ENCODE measurements around the gene C1QTNF3.
"Not testable (repeated sequence)": the region's sequence is repeated elsewhere in the genome, so short reads cannot be mapped to it uniquely, and the experiment has no call there.

Gene C1QTNF3

GRCh38 chr5:34017254-34017653 is 25.8 kb downstream of the C1QTNF3 start:
- no peak for DNase-seq

DNA sequence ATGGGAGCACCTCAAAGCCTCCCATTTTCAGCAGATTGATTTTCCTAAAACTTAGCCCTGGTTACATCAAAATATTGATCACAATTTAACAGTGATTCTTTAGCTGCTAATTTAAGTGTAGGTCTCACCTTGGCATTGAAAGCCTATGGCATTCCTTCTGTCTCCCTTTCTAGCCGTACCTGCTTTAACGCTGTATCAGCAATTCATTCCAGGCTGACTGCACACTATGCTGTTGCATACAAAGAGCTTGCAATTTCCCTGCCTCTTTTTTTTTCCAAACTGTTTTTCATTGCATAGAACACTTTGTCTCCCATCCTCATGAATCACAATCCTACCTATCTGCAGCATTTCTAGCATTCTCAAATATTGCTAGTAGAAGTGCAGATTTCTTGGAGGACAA is 26.3 kb downstream of the C1QTNF3 start:
- DNase-seq, result no peak

- DNase-seq, result no peak
Measured at GRCh38 chr5:34016222-34016621, 26.8 kb downstream of the C1QTNF3 start.

- no peak for DNase-seq
Measured at GRCh38 chr5:34015120-34015822, 27.7 kb downstream of the C1QTNF3 start.

DNA sequence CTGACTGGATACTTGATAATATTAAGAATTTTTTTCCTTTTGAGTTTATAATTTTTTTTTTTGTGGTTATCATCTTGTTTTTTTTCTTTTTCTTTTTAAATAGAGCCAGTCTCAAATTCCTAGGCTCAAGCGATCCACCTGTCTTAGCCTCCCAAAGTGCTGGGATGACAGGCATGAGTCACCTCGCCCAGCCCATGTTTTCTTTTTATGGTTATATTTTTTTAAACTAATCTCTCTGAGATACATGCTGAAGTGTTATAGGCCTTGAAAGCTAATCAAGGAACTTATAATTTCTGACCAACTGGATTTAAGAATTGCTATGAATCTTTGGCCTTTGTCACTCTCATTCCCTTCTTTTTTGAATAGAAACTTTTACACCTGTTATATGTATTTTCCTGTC is 28.4 kb downstream of the C1QTNF3 start:
- no peak for DNase-seq

DNA sequence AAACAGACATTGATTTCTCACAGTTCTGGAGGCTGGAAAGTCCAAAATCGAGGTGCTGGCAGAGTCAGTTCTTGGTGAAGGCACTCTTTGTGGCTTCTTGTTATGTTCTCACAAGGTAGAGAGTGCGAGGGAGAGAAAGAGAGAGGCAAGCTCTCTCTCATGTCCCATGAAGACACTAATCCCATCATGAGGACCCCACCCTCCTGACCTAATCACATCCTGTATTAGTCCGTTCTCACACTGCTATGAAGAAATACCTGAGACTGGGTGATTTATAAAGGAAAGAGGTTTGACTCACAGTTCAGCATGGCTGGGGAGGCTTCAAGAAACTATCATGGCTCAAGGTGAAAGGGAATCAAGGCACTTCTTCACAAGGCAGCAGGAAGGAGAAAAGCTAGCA is 29.5 kb downstream of the C1QTNF3 start:
- no peak for DNase-seq

- DNase-seq, result peak; percentile 63
Measured at GRCh38 chr5:34012791-34013190, 30.2 kb downstream of the C1QTNF3 start.

GRCh38 chr5:34011536-34011935 is 31.5 kb downstream of the C1QTNF3 start:
- DNase-seq, result no peak

DNA sequence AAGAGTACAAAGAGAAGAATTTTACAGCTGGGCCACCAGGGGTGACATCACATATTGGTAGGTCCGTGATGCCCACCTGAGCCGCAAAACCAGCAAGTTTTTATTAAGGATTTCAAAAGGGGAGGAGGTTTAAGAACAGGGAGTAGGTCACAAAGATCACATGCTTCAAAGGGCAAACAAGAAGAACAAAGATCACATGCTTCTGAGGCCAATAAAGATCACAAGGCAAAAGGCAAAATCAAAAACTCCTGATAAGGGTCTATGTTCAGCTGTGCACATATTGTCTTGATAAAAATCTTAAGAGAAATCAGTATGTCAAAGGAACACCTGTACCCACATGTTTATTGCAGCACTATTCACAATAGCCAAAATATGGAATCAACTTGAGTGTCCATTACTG is 32.9 kb downstream of the C1QTNF3 start:
- not testable (repeated sequence) for DNase-seq

- DNase-seq, result no peak
Measured at GRCh38 chr5:34009610-34010009, 33.4 kb downstream of the C1QTNF3 start.

DNA sequence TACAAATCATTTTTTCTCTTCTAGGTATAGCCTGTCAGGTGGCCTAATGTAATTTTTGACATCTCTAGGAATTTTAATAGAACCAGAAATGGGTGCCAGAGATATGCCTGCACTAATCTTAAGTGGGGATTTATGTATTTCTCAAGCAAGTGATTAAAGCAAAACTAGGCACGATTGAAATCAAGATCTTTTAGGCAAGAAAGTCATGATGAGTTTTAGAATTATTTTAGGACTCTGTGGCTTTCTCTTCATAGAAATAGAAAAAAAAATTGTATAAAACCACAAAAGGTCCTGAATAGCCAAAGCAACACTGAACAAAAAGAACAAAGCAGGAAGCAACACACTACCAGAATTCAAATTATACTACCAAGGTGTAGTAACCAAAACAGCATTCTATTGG is 34.2 kb downstream of the C1QTNF3 start:
- no peak for DNase-seq

- DNase-seq, result peak; percentile 92
Measured at GRCh38 chr5:34007621-34008600, 35.1 kb downstream of the C1QTNF3 start, which contains the start of gene AMACR. TSS of gene AMACR (minus strand) at chr5:34008050. CDS start at chr5:34008019, 31 bp downstream.

DNA sequence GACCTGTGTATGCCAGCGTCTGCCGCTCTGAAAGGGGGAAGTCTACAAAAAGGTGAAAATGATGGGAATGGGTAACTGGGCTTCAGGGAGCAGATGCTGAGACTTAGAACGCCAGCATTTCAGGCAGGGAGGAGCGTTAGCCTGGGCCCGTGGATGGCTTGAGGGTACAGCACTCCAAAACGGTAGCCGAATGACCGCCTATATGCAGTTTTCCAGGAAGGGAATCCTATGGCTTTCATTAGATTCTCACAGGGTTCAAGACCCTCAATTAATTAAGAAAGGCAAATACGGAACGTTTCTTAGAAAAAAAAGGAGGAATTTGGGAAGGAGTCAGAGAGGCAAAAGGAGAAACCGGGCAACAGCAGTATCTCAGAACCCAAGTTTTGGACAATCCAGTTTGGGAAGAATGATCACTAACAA is 35.8 kb downstream of the C1QTNF3 start:
- DNase-seq, result no peak

DNA sequence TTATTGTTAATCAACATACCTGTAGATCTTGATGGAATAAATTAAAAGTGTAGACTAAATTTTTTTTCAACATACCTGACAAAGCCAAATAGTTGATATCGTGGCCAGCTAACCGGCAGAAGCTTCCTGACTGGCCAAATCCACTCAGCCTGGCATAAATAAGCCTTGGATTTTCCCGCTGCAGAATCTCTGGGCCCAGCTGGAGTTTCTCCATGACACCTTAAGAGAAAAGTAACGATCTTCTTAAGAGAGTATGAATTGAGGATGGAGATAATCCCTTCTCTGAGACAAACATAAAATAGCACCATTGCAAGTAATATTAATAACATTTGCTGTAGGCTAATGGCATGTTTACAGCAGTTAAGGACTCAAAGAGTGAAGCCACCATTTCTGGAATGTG is 37.3 kb downstream of the C1QTNF3 start:
- no peak for DNase-seq

- no peak for DNase-seq
Measured at GRCh38 chr5:34005211-34005610, 37.8 kb downstream of the C1QTNF3 start.

DNA sequence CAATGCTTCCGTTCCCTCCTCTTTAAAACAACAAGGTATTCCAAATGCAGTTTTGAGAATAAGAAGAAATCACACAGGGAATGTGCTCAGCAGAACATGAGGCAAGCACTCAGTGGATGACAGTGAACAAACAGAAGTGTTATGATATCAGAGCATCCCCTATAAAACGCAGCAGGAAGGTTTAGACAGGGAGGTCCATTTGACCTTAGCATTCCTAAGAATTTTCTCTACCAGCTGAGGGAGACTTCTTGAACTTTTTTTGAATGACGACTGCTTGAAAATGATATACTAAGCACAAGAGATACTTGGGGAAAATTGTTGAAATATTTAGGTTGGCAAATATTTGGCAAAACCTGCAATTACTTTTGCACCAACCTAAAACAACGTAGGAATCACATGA is 39.1 kb downstream of the C1QTNF3 start:
- DNase-seq, result no peak

DNA sequence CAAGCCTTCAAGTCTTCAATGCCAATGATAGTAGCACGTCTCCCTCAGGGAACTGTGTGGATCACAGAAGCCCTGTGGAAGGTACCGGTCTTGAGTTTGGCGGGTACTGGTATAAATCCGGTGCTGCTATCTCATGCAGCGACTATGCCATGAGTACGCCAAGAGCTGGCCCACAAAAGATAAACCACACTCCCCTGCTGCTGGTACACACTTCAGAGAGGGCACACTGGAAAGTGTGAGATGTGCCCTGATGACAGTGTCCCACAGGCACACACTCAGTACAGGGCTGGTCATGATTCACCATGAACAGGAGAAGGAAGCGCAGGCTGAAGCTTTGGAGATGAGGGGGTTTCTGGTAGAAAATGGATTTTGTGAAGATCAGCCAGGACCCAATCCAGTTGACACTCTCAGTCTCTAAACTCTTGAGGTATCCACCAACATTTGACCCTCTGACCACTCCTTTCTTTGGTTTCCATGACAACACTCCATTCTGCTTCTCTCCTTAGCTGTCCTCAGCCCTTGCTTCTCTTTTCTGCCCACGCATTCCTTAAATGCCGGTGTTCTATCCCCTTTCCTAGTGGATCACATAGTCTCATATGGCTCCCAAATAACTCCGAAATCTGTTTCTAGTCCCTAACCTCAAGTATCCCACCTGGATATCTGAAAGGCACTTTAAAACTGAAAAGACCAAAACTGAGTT is 40.2 kb downstream of the C1QTNF3 start:
- no peak for DNase-seq

DNA sequence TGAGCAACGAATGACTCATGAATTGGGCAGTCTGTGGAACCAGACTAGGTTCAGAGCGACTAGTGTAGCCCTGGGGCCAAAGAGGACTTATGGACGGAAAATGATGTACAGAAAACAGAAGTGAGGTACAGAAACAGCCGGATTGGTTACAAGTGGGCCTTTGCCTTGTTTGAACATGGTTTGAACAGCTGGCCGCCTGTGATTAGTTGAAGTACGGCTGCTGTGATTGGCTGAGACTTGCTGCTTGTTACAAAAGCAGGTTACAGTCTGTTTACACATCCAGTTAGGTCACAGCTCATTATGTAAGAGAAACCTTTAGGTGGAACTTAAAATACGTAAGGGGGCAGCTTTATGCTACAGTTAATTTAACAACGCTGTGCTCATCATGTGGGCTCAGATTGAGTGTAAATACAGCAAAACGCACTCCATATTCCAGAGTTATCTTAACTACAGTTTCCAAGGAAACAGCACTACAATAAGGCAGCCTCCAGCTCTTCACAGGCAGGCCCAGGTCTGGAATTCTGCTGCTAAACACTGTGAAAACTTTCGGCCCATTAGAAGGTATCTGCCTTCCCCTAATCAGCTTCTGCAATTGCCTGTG is 41.7 kb downstream of the C1QTNF3 start:
- no peak for DNase-seq

DNA sequence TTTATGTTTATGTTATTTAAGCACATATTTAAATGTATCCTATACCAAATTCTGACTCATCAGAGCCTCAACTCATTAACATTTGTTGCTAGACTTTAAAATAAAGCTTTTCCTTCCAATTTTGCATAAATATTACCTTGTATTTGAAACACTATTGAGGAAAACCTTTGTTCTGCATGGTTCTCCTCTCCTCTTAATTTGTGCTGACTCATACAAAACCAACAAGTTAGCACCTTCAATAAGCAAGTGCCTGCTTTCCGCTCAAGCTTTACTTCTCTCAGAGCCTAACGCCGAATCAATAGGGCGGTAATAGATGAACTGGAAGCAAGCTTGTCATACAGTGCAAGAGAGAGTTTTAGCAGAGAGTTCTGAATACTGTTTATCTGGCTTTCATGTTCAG is 43.0 kb downstream of the C1QTNF3 start:
- no peak for DNase-seq

- DNase-seq, result peak; percentile 81
Measured at GRCh38 chr5:33997331-33997983, 45.6 kb downstream of the C1QTNF3 start.

DNA sequence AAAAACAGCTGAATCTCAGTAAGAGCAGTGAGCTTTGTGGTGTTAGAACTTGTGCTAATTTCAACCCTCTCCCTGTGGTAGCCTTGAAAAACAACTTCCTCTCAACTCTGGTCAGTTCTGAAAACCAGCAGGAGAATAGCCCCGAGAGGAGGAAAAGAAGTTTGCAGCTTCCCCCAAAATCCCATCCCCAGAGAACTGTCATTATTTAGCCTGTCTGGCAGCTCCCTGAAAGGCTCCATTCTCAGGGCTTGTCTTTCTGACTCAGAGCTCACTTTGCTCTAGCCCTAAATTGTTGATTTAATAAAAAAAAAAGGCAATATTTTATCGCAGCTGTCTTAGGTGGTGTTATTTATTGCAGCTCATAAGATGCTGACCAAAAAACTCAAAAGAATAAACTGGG is 47.1 kb downstream of the C1QTNF3 start:
- no peak for DNase-seq

- peak; percentile 89 for DNase-seq
Measured at GRCh38 chr5:33994845-33995244, 48.2 kb downstream of the C1QTNF3 start.
